ENCODE data around the gene NCF4. TPM values are rescaled to one million over a fixed set of nuclear protein-coding genes. Genes with fewer than 3 reads are reported as not detected.

Gene NCF4
- not detected in 2 replicates for total RNA-seq

DNA sequence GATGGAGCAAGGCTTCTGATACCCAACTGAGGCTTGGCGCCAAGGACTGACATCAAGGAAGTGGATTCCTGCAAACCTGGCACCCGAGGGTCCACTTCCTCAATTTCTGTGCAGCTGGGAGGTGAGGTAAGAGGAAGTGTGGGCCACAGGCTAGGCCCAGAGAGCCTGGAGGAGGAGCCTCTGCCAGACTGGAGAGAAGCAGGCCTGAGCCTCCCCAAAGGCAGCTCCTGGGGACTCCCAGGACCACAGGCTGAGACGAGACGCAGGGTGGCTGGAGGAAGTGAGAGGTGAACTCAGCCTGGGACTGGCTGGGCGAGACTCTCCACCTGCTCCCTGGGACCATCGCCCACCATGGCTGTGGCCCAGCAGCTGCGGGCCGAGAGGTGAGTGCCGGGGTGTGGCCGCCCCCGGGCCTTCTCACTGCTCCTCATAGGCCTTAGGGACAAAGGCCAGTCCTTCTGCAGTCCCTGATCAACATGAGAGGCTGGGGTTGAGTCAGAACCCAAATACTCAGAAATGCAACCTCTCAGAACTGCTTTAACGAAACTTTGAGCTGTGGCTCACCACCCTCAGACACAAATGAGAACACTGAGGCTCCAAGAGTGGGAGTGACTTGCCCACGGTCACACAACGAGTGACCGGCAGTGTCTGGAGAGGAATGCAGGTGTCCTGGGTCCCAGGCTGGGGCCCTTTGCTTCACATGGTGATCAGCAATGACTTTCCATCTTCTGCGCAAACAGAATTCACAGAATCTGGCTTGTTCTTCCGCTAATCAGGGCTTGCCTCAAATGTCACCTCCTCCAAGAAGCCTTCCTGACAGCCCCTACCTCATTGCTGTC is at the start of gene NCF4:
NCF4 (plus strand) TSS at position 186 of the 839 bp plus-strand sequence; CDS start at position 352, 166 bp downstream.
- DNase-seq (ENCODE audit: low read depth), result no peak

DNA sequence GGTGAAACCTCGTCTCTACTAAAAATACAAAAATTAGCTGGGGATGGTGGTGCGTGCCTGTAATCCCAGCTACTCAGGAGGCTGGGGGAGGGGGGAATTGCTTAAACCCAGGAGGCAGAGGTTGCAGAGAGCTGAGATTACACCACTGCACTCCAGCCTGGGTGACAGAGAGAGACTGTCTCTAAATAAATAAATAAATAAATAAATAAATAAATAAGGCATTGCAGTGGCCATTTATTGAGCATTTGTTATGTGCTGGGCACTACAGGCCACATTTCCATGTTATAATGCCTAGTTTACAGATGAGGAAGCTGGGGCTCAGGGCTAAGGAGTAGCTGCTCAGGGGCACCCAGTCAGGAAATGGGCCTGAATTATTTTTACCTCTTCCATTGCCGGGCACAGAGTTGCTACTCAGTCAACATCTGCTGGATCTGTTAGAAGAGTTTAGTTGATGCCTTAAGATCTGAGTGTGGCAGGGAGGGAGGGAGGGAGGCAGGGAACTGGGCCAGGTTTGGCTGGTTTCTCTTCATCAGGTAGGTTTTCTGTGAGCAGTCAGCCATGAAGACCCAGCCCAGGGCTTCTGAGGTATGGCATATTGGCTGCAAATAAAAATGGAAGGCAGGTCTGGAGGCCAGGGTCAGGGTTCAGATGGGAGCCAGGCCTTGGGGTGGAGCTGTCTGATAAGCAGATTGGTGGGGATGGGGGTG is 49.6 kb upstream of the NCF4 start:
- DNase-seq (ENCODE audit: low read depth), result no peak

DNA sequence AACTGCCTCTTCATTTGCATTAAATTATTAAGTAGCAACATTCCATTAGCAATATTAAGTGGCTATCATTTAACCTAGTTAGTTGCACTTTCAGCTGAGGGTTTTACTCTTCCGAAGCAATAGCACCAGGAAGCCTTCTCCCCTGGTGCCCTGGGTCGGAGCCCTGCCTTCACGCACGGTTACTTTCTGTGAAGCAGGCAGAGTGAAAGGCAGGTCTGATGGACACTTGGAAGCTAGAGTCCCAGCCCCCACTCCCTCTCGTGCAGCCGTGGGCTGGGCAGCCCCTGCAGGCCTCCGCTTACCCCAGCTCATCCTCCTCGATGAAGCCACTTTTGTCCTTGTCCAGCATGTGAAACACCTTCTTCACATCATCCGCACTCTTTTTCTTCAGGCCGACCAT is 46.0 kb upstream of the NCF4 start:
- DNase-seq (ENCODE audit: low read depth), result no peak

DNA sequence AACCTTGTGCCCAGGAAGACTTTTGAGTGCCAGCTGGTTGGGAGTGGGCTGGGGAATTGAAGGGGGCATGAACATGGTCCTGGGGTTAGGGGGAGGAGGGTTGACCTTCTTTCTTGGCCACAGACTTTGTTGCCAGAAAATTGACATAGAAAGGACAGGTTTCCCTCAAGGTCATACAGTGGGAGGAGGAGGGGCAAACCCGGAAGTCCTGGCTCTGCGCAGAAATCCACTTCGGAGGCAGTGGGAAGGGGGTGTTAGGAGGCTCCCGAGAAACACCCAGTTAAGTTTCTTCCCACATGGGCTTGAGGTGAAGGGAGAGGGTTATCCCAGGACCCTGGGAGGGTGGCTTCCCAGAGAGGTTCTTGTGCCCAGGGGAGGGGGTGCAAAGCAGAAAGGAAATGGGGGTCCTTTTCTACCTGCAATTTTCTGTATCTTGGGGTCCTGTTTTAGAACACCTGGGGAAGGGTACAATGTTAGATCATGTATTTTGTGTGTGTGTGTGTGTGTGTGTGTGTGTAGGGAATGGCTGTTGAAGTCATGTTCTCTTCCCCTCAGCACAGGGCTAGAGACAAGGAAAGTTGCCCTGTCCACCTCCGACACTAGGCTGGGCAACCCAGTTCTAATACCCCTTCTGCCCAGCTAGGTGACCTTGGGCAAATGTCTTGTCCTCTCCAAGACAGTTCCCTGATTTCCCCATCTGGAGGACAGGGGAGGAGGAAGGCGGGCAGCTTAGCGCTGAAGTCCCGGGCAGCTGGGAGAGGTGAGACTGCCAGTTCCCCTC is 45.1 kb upstream of the NCF4 start:
- DNase-seq (ENCODE audit: low read depth), result no peak

DNA sequence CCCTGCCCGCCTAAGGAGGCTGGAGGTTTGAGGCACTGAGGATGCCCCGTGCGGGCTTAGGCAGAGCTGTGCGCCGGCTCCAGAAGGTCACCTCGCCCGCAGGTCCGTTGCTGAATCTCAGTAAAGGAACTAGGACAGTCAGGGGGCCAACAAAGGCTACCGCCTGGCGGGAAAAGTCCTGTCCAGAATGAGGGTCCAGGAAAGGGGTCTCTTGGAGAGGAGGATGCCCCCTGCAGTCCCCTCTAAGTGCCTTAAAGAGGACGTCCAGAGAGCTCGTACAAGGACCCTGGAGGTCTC is 44.5 kb upstream of the NCF4 start:
- DNase-seq (ENCODE audit: low read depth), result no peak

DNA sequence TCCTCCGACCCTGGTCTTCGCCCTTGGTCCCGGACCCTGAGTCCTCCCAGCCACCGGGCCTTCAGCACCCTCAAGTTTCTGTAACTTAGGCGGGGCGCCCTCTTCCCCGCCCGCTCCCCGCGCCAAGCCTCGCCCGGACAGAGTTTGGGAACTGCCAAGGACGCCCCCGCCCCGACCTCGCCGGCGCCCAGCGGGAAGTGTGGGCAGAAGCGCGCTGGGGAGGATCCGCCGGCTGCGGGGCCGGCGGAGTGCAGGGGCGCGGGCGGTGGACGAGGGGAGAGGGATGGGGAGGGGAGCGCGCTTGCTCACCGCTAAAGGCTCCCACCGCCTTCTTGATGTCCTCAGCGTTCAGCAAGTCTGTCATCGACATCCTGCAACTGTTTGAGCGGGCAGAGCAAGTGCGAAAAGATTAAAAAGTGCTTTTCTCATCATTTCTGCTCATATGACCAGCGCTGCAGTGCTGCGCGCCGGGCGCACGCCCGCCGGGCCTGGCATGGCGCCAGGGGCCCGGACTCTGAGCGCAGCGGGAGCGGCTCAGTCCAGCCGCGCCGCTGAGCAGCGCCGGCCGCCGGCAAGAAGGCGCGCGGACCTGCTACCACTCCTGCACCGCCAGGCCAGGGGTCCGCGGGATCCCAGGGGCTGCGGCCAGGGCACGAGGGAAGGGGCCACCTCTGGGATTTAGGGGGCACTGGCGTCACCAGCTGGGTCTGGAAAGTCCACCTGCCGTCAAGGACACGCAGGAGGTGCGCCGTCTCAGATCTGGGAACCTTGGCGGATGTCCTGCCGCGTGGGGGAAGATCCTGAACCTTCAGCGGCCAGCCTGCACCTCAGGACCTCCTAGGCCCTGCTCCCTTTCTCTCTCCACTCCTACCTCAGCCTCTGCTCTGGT is 43.9 kb upstream of the NCF4 start, which contains the start of gene PVALB:
PVALB (minus strand) TSS at position 400 of the 889 bp plus-strand sequence; CDS start at position 370, 30 bp downstream.
- no peak for DNase-seq (ENCODE audit: low read depth)

DNA sequence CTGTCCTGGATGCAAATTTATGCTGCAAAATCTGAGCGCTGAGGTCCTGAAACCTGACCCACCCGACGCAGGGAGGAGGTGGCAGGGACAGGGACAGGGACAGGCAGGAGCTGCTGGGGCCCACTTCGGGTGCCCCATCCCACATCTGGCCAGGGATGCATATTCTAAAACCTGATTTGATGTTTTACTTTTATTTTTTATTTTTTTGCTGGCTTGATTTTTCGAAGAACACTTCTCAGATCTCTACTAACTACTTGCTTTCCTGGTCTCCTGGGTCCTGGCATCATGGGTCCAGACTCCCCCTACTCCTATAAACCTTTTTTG is 43.3 kb upstream of the NCF4 start:
- no peak for DNase-seq (ENCODE audit: low read depth)

DNA sequence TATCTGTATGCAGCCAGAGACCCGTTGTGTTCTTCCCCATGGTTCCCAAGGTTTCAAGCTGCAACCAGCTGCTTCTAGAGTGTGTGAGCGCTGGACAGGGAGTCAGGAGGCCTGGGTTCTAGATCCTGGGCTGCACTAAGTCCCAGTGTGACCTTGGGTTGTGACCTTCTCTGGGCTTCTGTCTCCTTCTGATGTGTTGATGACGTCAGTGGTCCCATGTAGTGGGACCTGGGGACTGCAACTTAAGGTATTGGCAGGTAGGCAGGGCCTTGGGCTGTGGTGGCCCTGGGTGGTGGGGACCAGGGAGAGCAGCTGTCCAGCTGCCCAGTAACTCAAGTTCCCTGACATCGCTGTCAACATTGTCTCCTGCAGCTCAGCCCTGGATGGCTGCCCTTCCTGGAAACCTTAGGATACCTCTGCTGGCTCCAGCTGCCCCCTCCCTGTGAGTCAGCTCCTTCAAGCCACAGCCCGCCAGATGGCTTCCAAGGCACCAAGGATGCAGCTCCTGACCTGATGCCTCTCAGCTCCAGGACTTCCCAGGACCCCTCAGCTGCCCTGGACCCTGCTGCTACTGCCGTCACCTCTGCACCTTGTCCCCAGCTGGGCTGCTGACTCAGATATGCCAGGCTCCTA is 42.7 kb upstream of the NCF4 start:
- DNase-seq (ENCODE audit: low read depth), result no peak

DNA sequence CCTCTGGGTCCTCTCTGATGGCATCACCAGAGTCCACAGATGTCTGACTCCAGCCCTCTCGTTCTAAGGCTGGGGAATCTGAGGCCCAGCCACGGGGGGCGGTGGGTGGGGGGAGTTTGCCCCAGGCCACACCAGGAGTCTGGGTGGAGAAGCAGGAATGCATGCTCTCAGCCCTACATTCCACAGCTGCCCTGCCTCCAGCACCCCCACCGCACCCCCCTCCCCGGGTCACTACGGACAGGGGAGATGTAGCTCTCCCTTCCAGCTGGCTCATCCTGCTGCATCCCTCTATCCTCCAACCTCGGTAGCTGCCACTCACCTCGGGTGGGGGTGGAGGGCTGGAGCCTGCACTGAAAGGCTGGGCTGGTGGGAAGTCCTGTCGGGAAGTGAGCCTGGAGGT is 41.7 kb upstream of the NCF4 start:
- no peak for DNase-seq (ENCODE audit: low read depth)

DNA sequence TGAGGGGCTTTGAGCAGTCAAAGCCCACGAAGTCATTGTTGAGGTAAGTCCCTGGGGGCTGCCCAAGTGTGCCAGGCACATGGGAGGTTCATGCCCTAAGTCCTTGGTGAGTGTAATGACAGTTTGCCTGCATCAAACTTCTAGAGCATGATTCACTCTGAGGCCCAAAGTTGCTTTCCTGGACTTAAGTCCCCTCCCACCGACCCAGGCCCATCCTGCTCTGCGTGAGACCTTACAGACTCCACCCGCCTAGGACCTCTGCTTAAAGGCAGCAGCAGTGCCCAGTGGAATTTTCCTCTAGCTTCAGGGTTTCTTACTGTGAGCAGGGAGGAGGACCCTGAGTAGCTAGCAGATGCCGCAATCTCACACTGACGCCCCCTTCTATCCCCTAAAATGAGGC is 38.2 kb upstream of the NCF4 start:
- no peak for DNase-seq (ENCODE audit: low read depth)

DNA sequence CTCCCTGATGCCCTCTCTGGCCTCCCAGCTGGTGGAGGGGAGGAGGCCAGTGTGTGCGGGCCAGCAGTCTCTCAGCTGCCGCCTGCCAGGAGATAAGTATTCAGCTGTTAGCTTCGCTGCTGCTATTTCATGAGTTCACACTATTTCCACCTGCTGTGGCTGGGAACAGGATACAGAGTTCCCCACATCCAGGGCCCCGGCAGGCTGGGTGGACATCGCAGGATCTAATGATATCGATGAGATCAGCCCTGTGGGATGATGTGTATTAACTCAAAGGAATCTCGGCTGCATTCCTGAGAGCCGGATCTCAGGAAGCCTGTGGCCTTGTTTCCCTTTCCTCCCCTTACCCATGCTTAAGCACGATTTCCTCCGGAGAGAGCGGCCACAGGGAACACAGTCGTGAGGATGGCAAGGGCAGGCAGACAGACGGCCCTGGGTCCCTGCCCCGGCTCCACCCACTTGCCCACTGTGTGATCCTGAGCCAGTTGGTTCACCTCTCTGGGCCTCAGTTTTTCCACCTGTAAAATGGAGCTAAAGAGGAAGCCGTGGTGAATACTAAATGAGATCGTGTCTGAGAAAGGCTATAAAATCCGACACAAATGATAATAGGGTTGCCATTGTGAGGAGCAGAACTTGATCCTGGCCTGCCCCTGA is 37.5 kb upstream of the NCF4 start:
- DNase-seq (ENCODE audit: low read depth), result no peak

DNA sequence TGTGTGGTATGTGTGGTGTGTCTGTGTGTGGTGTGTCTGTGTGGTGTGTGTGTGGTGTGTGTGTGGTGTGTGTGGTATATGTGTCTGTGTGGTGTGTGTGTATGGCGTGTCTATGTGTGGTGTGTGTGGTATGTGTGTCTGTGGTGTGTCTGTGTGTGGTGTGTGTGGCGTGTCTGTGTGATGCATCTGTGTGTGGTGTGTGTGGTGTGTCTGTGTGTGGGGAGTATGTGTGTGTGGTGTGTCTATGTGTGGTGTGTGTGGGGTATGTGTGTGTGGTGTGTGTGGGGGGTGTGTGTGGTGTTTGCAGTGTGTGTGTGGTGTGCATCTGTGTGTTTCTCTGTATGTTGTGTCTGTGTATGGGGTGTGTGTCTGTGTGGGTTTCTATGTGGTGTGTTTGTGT is 36.2 kb upstream of the NCF4 start:
- no peak for DNase-seq (ENCODE audit: low read depth)

DNA sequence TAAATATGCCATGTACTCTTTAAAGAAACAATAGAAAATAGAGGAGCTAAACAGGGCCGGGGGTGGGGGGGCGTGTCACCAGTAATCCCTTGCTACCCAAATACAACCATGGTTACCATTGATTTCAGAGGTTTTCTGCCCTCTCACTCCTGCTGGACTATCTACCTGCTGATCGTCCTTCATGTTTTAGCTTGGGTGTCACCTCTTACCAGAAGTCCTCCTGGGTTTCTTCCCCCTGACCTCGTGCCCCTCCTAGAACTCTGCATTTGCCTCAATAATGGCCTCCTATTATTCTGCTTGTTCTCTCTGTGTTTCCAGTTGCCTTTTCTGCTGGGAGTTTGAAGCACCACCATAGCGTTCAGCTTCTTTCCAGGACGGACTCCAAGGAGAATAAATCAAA is 34.5 kb upstream of the NCF4 start:
- no peak for DNase-seq (ENCODE audit: low read depth)

DNA sequence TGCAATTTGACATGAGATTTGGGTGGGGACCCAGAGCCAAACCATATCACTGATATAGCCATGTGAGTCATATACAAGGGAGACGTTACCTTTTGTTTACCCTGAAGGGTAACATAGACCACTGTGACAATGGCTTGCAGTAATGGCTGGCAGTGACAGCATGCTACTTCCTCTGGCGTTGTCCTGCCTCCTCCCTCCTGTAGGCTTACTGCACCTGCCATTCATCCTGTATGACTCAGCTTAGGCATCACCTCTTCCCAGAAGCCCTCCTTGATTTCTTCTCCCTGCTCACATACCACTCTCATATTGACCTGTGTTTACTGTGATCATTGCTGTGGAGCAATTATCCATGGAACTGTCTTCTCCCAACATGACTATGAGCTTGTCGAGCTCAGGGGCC is 32.0 kb upstream of the NCF4 start:
- no peak for DNase-seq (ENCODE audit: low read depth)

DNA sequence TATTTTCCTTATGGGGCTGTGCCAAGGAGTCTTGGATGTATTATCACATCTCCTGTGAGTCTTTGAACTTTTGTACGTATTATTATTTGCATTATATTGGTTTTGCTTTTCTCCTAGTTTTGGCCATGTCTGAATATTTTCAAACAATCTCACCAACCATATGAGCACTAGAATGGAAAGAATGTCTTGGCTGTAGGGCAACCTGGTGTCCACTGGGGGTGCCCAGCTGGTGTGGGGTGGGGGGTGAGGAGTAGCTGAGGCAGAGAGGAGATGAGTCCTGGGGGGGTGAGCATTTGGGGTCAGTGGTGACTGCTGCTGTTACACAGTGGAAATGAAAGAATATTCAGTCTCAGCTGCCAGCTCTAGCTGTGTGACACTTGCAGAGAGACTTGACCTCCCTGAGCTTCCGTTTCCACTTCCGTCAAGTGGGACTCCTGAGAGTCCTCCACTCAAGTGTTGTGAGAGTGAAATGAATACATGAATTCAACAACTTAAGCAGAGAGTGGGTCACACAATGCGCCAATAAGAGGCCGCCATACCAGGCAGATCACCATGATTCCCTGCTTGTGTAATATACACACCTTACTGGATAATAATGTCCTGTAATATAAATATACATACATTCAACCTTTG is 31.3 kb upstream of the NCF4 start:
- no peak for DNase-seq (ENCODE audit: low read depth)

DNA sequence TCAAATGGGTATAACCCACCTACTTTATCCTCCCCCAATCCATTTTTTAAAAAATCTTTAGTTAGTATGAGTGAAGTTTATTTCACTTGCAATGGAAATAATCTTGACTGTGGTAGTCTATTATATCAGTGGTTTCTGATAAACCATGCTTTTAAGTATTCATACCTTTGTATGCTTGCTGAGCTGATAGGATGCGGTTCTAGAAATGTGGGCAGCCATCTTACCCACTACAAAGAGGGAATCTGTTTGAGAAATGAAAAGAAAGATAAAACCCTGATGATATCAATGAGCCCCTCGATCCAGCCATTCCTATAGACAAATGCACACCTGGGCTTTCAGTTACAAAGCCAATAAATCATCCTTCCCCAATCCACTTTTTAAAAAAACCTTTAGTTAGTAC is 30.2 kb upstream of the NCF4 start:
- no peak for DNase-seq (ENCODE audit: low read depth)

DNA sequence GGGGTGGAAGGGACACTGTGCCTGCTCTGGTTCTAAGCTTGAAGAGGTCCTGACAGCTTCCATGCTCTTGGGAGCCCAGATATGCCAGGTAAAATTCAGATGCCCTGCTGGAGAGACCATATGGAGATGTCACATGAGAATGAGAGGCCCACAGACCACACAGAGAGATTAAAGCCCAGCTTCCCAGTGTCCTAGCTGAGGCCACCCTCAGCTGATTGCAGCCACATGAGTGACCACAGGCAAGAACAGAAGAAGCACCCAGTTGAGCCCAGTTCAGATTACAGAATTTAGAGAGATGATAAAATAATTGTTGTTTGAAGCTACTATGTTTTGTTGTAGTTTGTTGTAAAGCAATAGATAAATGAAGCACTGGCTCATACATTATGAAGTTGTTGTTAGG is 29.6 kb upstream of the NCF4 start:
- no peak for DNase-seq (ENCODE audit: low read depth)

DNA sequence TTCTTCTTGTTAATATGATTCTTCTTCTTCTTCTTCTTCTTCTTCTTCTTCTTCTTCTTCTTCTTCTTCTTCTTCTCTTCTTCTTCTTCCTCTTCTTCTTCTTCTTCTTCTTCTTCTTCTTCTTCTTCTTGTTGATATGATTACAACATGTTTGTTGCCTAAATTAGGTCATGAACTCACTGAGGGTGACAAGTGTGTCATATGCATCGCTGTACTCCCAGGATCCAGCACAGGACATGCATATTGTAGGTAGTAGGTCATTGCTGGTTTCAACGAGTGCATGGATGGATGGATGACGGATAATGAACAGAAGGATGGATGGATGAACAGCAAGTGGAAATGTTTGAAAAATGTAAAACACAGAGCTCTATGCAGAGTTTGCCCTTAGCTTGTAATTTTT is 29.1 kb upstream of the NCF4 start:
- no peak for DNase-seq (ENCODE audit: low read depth)

DNA sequence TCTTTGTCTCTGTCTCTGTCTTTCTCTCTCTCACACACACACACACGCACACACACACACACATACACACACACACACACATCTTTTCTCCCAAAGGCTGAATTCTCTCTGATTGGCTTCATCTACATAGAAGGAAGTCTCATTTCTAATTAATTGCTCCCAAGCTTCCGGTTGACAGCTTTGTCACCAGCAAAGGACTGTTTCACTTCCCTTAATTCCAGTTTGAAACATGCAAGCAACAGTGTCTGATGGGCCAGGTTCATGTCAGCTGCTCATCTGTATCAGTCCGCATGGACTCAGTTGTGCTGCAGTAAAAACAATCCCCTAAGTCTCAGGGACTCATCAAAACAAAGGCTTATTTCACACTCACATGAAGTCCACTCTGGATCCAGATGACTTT is 27.7 kb upstream of the NCF4 start:
- DNase-seq (ENCODE audit: low read depth), result no peak

DNA sequence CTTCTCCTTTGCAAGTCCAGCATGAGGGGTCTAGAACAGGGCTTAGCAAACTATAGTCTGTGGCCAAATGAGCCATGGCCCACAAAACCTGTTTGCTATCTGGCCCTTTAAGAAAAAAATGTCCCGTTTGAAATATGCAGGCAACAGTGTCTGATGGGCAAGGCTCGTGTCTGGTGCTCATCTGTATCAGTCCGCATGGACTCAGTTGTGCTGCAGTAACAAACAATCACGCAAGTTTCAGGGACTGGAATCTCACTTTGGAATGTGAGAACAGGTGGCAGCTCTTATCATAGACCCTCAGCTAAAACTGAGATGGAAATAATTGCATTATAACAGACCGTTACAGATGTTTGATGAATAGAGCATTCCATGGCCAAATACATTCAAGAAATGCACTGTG is 24.9 kb upstream of the NCF4 start:
- no peak for DNase-seq (ENCODE audit: low read depth)
